ENCODE results near the gene CTNND2.

CTNND2 gene

GRCh38 chr5:11760934-11761603 lies 143.2 kb downstream of the CTNND2 start:
- Histone ChIP-seq H3K27ac (ENCODE audit: extremely low read depth, low read depth, low read length) (no peak overlapping the region), H3K9me3 (ENCODE audit: control insufficient read depth, insufficient read depth, low read depth, low read length) (no peaks in the 10 kb centered on the region), H3K36me3 (ENCODE audit: control insufficient read depth in 2 of 2, insufficient read depth in 1 of 2, low read length in 2 of 2) (no peaks in the 10 kb centered on the region), H3K4me3 (ENCODE audit: low read depth, low read length) (no peak overlapping the region), H3K4me1 (ENCODE audit: control insufficient read depth, insufficient read depth, low read length) (no peaks in the 10 kb centered on the region)
- ChIA-PET POLR2A (no interaction called here), CTCF (interaction anchor here (0.7 kb wide), 1 partner anchor 267 kb away, joined by 3 read pairs; no protein-coding TSS in a partner anchor)
- TF ChIP-seq ZNF23 (tag by site-specific recombination; IDR thresholded peaks at IDR 0.05; ENCODE audit: borderline replicate concordance): no peak
- no peak for TF ChIP-seq RBAK (tag by site-specific recombination; IDR thresholded peaks at IDR 0.05)
- TF ChIP-seq, protein P1, sequence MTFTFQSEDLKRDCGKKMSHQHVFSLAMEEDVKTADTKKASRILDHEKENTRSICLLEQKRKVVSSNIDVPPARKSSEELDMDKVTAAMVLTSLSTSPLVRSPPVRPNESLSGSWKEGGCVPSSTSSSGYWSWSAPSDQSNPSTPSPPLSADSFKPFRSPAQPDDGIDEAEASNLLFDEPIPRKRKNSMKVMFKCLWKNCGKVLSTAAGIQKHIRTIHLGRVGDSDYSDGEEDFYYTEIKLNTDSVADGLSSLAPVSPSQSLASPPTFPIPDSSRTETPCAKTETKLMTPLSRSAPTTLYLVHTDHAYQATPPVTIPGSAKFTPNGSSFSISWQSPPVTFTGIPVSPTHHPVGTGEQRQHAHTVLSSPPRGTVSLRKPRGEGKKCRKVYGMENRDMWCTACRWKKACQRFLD (tag by site-specific recombination; IDR thresholded peaks at IDR 0.05): no peak

GRCh38 chr5:11758321-11758720 lies 145.9 kb downstream of the CTNND2 start:
- Histone ChIP-seq H3K4me3 (ENCODE audit: low read depth, low read length) (no peak overlapping the region), H3K9me3 (ENCODE audit: control insufficient read depth, insufficient read depth, low read depth, low read length) (no peaks in the 10 kb centered on the region), H3K4me1 (ENCODE audit: control insufficient read depth, insufficient read depth, low read length) (no peaks in the 10 kb centered on the region), H3K36me3 (ENCODE audit: control insufficient read depth in 2 of 2, insufficient read depth in 1 of 2, low read length in 2 of 2) (no peaks in the 10 kb centered on the region), H3K27ac (ENCODE audit: extremely low read depth, low read depth, low read length) (no peak overlapping the region)
- ChIA-PET CTCF (interaction anchor here (0.6 kb wide), 1 partner anchor 160 kb away, joined by 4 read pairs; no protein-coding TSS in a partner anchor), POLR2A (no interaction called here)
- TF ChIP-seq ZNF514 (tag by site-specific recombination; IDR thresholded peaks at IDR 0.05): no peak
- TF ChIP-seq TSHZ1 (tag by site-specific recombination; IDR thresholded peaks at IDR 0.05; ENCODE audit: borderline replicate concordance): no peak
- TF ChIP-seq ZBTB49 (tag by site-specific recombination; IDR thresholded peaks at IDR 0.05; ENCODE audit: low read depth): no peak
- TF ChIP-seq ZNF555 (tag by site-specific recombination; conservative IDR thresholded peaks at IDR 0.05): no peak
- TF ChIP-seq ZXDB (tag by site-specific recombination; IDR thresholded peaks at IDR 0.05): no peak
- TF ChIP-seq ZNF596 (tag by site-specific recombination; IDR thresholded peaks at IDR 0.05): no peak
- TF ChIP-seq ZIC2 (tag by site-specific recombination; IDR thresholded peaks at IDR 0.05): no peak
- no peak for TF ChIP-seq ZSCAN23 (tag by site-specific recombination; IDR thresholded peaks at IDR 0.05)
- no peak for TF ChIP-seq ZNF521 (tag by site-specific recombination; IDR thresholded peaks at IDR 0.05)
- no peak for TF ChIP-seq KLF16 (tag by site-specific recombination; IDR thresholded peaks at IDR 0.05)

DNA sequence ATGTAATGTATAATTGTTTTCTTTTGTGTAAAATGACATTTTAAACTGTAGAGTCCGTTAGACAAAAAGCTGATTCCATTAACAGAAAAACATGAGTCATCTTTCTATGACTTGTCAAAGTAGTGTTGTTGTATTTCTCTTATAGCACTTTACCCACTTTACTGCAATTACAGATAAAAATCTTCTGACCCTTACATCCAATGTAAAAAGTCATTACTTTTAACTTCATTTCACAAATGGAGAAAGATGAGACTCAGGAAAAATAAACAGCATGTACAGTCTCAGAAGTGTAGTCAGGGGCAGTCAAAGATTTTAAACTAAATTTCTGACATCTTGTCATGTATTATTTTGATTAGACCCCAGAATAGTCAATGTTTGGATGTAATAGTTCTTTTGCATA lies 146.6 kb downstream of the CTNND2 start:
- no peaks in the 10 kb centered on the region for H3K4me1 ChIP-seq (ENCODE audit: control insufficient read depth, insufficient read depth, low read length)
- H3K36me3 ChIP-seq (ENCODE audit: control insufficient read depth in 2 of 2, insufficient read depth in 1 of 2, low read length in 2 of 2): no peaks in the 10 kb centered on the region
- H3K9me3 ChIP-seq (ENCODE audit: control insufficient read depth, insufficient read depth, low read depth, low read length): no peaks in the 10 kb centered on the region
- ChIA-PET CTCF (interaction anchor here (0.6 kb wide), 1 partner anchor 160 kb away, joined by 4 read pairs; no protein-coding TSS in a partner anchor), POLR2A (no interaction called here)
- TF ChIP-seq ZNF341 (tag by site-specific recombination; IDR thresholded peaks at IDR 0.05; ENCODE audit: low read depth): no peak
- TF ChIP-seq ZNF148 (tag by site-specific recombination; IDR thresholded peaks at IDR 0.05; ENCODE audit: borderline replicate concordance): no peak
- TF ChIP-seq TRIM28 (IDR thresholded peaks at IDR 0.05; ENCODE audit: borderline replicate concordance, low read length): no peak
- H3K4me3 ChIP-seq (ENCODE audit: low read depth, low read length): no peak overlapping the region
- H3K27ac ChIP-seq (ENCODE audit: extremely low read depth, low read depth, low read length): no peak overlapping the region
